GM23338 (cell line): ENCODE results near the gene NELFA.

Experiments
- CREB1 ChIP-seq: fragments of 250-450 bp; sonication (Bioruptor Pico); IDR thresholded peaks from 2 replicates; pipeline ENCODE4 v1.5.0; 2020; ENCODE audit warnings: low read depth, mild to moderate bottlenecking, moderate library complexity
- CTCF ChIP-seq, 2 experiments: fragments of 200-600 bp in 1 of 2; sonication (generic) in 1 of 2; conservative IDR thresholded peaks; 2 replicates each; pipeline versions ENCODE4 v1.5.1 to v1.6.1; 2016 to 2017; ENCODE audit warnings: antibody characterized with exemption in 2 of 2, low read depth in 2 of 2, mild to moderate bottlenecking in 2 of 2, moderate library complexity in 1 of 2
- EZH2 ChIP-seq: fragments of 200-600 bp; sonication (generic); IDR thresholded peaks from one replicate; pipeline ENCODE4 v1.8.0; 2017; ENCODE audit warnings: antibody characterized with exemption, mild to moderate bottlenecking, low read depth; ENCODE audit not compliant: unreplicated experiment

GRCh38 chr4:1990348-1990645 lies 18.5 kb downstream of the NELFA start:
- TF ChIP-seq CREB1 (CRISPR knock-in tag) (no peak), CTCF (conservative IDR thresholded peaks at IDR 0.05; ENCODE audit: low read depth in 2 of 2) (no peak), EZH2 (no peak)
